GM21515 (cell line): ENCODE data around the gene ADAD2.

Experiments used
- ATAC-seq: cut with Tn5 transposase; IDR thresholded peaks from one replicate; pipeline ENCODE4 v1.9.1; 2021; ENCODE audit not compliant: unreplicated experiment

The ADAD2 gene

GRCh38 chr16:84244728-84245127 is 53.8 kb downstream of the ADAD2 start:
- no peak for ATAC-seq

GRCh38 chr16:84245956-84246678 is 55.2 kb downstream of the ADAD2 start:
- no peak for ATAC-seq

- ATAC-seq = no peak
Observed at GRCh38 chr16:84246679-84247077, 55.7 kb downstream of the ADAD2 start.
